Measurements from ENCODE around the gene L1CAM. TPM values are rescaled to one million over a fixed set of nuclear protein-coding genes. Genes with fewer than 3 reads are reported as not detected.

L1CAM gene
- total and polyA plus RNA-seq, 4 donors: 0.19 to 0.83 (median 0.47) TPM

- TF ChIP-seq, protein P1, sequence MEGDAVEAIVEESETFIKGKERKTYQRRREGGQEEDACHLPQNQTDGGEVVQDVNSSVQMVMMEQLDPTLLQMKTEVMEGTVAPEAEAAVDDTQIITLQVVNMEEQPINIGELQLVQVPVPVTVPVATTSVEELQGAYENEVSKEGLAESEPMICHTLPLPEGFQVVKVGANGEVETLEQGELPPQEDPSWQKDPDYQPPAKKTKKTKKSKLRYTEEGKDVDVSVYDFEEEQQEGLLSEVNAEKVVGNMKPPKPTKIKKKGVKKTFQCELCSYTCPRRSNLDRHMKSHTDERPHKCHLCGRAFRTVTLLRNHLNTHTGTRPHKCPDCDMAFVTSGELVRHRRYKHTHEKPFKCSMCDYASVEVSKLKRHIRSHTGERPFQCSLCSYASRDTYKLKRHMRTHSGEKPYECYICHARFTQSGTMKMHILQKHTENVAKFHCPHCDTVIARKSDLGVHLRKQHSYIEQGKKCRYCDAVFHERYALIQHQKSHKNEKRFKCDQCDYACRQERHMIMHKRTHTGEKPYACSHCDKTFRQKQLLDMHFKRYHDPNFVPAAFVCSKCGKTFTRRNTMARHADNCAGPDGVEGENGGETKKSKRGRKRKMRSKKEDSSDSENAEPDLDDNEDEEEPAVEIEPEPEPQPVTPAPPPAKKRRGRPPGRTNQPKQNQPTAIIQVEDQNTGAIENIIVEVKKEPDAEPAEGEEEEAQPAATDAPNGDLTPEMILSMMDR (IDR thresholded peaks at IDR 0.05; ENCODE audit: control extremely low read depth, extremely low read depth): no peak
- H3K4me1 ChIP-seq (ENCODE audit: control insufficient read depth in 5 of 5, insufficient read depth in 5 of 5, low read length in 5 of 5): peaks cover 0 to 3% (median 0%) of the 10 kb centered on the region in 5 donors
- ATAC-seq (ENCODE audit: insufficient read depth, low FRiP score): no peak
- H3K9ac ChIP-seq (ENCODE audit: insufficient read depth in 1 of 2, low read length in 2 of 2): no peak overlapping the region
- H3K9me3 ChIP-seq (ENCODE audit: control insufficient read depth in 4 of 4, insufficient read depth in 3 of 4, low read length in 3 of 4): peaks cover 0 to 11% (median 0%) of the 10 kb centered on the region in 4 donors
- peaks cover 0 to 9% (median 4%) of the 10 kb centered on the region in 3 donors for H3K27me3 ChIP-seq (ENCODE audit: control insufficient read depth in 3 of 3, insufficient read depth in 3 of 3, low read length in 2 of 3)
- no peak for DNase-seq
- no peak overlapping the region for H3K27ac ChIP-seq (ENCODE audit: low read depth in 1 of 2, low read length in 1 of 2)
- no peak overlapping the region for H3K4me3 ChIP-seq
- no peaks in the 10 kb centered on the region for H3K36me3 ChIP-seq (ENCODE audit: control insufficient read depth in 4 of 4, insufficient read depth in 4 of 4, low read length in 4 of 4)
- 84 to 86% methylated on average over 9 to 10 of the region's 10 CpGs for WGBS, 2 donors
Measured at GRCh38 chrX:153824348-153824747, 61.6 kb downstream of the L1CAM start.

DNA sequence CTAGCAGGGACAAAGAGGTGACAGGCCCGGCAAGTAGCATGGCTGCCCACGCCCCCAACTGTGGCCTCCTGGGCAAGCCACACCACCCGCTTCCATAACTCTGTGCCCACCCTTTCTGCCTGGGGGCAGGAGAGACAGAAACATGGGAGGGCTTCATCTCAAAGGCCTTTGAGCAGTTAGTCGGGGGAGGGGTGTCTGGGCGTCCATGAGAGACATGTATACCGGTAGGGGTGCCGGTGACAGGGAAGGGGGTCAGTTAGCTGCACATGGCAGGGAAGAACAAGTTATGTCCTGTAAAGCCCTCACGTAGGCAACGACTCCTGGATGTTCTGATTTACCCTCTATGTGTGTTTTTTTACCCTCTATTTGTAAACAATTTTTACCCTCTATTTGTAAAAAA, 64.9 kb downstream of the L1CAM start:
- H3K9ac ChIP-seq (ENCODE audit: insufficient read depth in 1 of 2, low read length in 2 of 2): no peak overlapping the region
- no peak for ATAC-seq (ENCODE audit: insufficient read depth, low FRiP score)
- DNase-seq: no peak
- TF ChIP-seq, protein P1 (IDR thresholded peaks at IDR 0.05; ENCODE audit: control extremely low read depth, extremely low read depth): no peak
- no peak overlapping the region for H3K27ac ChIP-seq (ENCODE audit: low read depth in 1 of 2, low read length in 1 of 2)
- H3K9me3 ChIP-seq (ENCODE audit: control insufficient read depth in 4 of 4, insufficient read depth in 3 of 4, low read length in 3 of 4): no peaks in the 10 kb centered on the region
- H3K36me3 ChIP-seq (ENCODE audit: control insufficient read depth in 4 of 4, insufficient read depth in 4 of 4, low read length in 4 of 4): no peaks in the 10 kb centered on the region
- peaks cover 0 to 4% (median 0%) of the 10 kb centered on the region in 3 donors for H3K27me3 ChIP-seq (ENCODE audit: control insufficient read depth in 3 of 3, insufficient read depth in 3 of 3, low read length in 2 of 3)
- H3K4me3 ChIP-seq: no peak overlapping the region
- 87 to 96% methylated on average over 7 to 9 of the region's 9 CpGs for whole genome bisulfite sequencing, 2 donors
- peaks cover 0 to 4% (median 0%) of the 10 kb centered on the region in 5 donors for H3K4me1 ChIP-seq (ENCODE audit: control insufficient read depth in 5 of 5, insufficient read depth in 5 of 5, low read length in 5 of 5)

DNA sequence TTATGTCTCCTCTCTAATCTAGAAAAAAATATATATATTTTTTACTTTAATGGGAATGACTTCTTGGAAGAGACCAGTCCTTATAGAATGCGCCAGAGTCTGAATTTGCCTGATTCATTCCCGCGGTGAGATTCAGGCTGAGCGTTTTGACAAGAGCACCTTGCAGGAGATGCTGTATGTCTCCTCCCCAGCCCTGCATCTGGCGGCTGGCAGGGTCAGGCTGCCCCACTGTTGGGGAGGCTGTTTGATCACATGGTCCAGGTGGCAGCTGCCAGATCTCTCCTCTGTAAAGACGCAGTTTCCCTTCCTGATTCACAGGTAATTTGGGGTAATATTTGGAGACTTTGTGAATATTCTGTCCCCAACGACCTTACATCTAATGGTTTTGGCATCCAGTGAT, 65.4 kb downstream of the L1CAM start:
- Histone ChIP-seq H3K9me3 (ENCODE audit: control insufficient read depth in 4 of 4, insufficient read depth in 3 of 4, low read length in 3 of 4) (no peaks in the 10 kb centered on the region), H3K27ac (ENCODE audit: low read depth in 1 of 2, low read length in 1 of 2) (no peak overlapping the region), H3K27me3 (ENCODE audit: control insufficient read depth in 3 of 3, insufficient read depth in 3 of 3, low read length in 2 of 3) (peaks cover 0 to 3% (median 0%) of the 10 kb centered on the region in 3 donors), H3K36me3 (ENCODE audit: control insufficient read depth in 4 of 4, insufficient read depth in 4 of 4, low read length in 4 of 4) (no peaks in the 10 kb centered on the region), H3K4me3 (no peak overlapping the region), H3K9ac (ENCODE audit: insufficient read depth in 1 of 2, low read length in 2 of 2) (no peak overlapping the region), H3K4me1 (ENCODE audit: control insufficient read depth in 5 of 5, insufficient read depth in 5 of 5, low read length in 5 of 5) (peaks cover 0 to 4% (median 0%) of the 10 kb centered on the region in 5 donors)
- TF ChIP-seq, protein P1 (IDR thresholded peaks at IDR 0.05; ENCODE audit: control extremely low read depth, extremely low read depth): no peak
- WGBS, 2 donors: 81 to 84% methylated on average over 7 of the region's 7 CpGs
- DNase-seq (no peak), ATAC-seq (ENCODE audit: insufficient read depth, low FRiP score) (no peak)
